Measurements from ENCODE around the gene KRT13.

DNA sequence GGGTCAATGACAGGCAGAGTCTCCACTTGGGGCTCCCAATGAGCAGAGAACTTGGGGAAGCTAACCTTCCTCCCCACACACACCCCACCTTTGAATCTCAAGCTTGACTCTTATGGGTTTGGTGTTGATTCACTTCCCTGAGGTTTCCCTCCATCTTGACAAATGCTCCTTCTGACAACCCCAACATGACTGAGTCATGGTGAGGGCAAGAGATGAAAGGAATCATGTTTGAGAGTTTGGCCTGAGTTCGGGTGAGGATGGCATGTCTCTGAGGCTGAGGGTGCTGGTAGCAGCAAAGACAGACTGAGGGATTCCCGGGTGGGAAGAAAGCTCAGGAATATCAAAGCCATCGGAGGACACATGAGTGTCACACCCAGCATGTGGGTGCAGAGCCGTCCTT, 47.8 kb upstream of the KRT13 start:
- TF ChIP-seq POLR2A (IDR thresholded peaks at IDR 0.05): no peak
- TF ChIP-seq, protein P1, sequence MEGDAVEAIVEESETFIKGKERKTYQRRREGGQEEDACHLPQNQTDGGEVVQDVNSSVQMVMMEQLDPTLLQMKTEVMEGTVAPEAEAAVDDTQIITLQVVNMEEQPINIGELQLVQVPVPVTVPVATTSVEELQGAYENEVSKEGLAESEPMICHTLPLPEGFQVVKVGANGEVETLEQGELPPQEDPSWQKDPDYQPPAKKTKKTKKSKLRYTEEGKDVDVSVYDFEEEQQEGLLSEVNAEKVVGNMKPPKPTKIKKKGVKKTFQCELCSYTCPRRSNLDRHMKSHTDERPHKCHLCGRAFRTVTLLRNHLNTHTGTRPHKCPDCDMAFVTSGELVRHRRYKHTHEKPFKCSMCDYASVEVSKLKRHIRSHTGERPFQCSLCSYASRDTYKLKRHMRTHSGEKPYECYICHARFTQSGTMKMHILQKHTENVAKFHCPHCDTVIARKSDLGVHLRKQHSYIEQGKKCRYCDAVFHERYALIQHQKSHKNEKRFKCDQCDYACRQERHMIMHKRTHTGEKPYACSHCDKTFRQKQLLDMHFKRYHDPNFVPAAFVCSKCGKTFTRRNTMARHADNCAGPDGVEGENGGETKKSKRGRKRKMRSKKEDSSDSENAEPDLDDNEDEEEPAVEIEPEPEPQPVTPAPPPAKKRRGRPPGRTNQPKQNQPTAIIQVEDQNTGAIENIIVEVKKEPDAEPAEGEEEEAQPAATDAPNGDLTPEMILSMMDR (IDR thresholded peaks at IDR 0.05): no peak

All from body of pancreas (tissue), 4 donors.